ENCODE results near the gene PRSS33.

DNA sequence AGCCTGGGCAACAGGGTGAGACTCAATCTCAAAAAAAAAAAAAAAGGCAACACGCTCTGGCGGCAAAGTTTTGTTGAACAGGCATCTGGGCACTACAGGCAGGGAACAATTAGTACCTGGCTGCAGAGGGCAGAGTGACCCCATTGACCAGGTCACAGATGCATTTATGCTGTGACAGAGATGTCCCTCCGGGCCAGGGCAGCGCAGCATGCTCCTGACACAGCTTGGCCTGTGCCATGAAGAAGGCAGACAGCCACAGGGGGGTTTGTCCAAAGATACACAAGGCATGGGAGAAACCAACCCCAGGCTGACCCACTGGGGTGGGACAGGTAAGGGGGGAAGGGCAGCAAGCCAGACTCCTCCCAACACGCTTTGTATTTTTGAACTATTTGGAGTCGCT, 42.6 kb downstream of the PRSS33 start:
- TF ChIP-seq POLR2A (IDR thresholded peaks at IDR 0.05), result no peak
- TF ChIP-seq, protein P1, sequence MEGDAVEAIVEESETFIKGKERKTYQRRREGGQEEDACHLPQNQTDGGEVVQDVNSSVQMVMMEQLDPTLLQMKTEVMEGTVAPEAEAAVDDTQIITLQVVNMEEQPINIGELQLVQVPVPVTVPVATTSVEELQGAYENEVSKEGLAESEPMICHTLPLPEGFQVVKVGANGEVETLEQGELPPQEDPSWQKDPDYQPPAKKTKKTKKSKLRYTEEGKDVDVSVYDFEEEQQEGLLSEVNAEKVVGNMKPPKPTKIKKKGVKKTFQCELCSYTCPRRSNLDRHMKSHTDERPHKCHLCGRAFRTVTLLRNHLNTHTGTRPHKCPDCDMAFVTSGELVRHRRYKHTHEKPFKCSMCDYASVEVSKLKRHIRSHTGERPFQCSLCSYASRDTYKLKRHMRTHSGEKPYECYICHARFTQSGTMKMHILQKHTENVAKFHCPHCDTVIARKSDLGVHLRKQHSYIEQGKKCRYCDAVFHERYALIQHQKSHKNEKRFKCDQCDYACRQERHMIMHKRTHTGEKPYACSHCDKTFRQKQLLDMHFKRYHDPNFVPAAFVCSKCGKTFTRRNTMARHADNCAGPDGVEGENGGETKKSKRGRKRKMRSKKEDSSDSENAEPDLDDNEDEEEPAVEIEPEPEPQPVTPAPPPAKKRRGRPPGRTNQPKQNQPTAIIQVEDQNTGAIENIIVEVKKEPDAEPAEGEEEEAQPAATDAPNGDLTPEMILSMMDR (IDR thresholded peaks at IDR 0.05), result no peak
